ENCODE data around the gene PCDH9. TPM values are rescaled to one million over a fixed set of nuclear protein-coding genes. Genes with fewer than 3 reads are reported as not detected.

The PCDH9 gene
- total RNA-seq, 1 experiment from 2014 or later: 0.11 TPM

DNA sequence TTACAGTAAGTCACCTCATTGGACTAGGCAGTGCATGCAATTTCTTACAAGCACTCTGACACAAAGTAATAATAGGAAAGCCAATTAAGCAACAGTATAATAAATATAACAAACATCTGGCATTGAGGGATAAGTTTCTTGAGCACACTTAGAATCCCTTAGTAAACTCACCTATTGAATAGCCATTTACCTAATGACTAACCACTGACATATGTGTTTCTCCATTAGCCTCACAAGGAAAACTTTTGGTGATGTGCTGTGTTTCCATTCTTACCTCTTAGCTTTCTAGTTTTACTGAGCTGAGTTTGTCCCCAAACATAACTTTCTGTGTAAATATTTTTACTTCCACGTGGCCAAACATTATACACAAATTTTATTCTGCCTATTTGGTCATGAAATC lies 47.4 kb upstream of the PCDH9 start:
- CTCF ChIA-PET: no interaction called here
- intact Hi-C loops (cut with micrococcal nuclease; ENCODE audit: unreplicated experiment): no loop called here
- BruUV-seq (replicated peaks): no TSS peak

DNA sequence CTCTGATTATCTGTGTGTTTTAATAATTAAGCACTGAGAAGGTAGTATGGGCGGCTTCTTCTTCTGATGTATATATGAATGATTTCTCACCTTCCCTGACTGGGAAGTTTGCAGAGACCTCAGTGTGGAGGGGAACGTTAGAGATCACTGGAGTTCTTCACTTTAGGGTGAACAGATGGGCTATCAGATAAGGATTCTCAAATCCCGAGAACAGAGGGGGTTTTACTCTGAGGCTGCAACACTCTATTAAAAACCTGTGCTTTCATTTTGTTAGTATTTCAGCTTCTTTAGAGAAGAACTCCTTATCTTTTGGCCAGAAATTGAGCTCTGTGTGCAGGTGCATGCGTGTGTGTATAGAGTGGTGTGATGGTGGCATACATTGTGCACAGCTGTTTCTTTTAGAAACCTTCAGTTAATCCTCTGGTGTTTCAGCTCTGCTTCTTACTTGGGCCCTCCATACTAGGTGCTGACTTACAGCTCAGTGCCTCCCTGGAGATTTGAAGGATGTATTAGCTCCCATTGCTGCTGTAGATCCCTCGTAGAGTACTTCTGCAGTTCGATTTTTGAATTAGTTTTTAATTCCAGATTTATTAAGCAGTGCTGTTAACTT lies 45.3 kb upstream of the PCDH9 start:
- Histone ChIP-seq H3K4me3 (ENCODE audit: low read depth, low read length) (no peak overlapping the region), H3K36me3 (ENCODE audit: control insufficient read depth, insufficient read depth, low read length) (no peaks in the 10 kb centered on the region), H3K4me1 (no peaks in the 10 kb centered on the region), H3K27me3 (replicated peaks; ENCODE audit: control insufficient read depth, insufficient read depth, low read length) (no peaks in the 10 kb centered on the region), H3K9me3 (no peaks in the 10 kb centered on the region)
- Mint-ChIP-seq H3K36me3 (ENCODE audit: insufficient read depth, unreplicated experiment) (no peaks in the 10 kb centered on the region), H3K9me3 (ENCODE audit: unreplicated experiment) (no peaks in the 10 kb centered on the region), H3K4me3 (ENCODE audit: unreplicated experiment) (no peak overlapping the region), H3K27me3 (ENCODE audit: insufficient read depth, unreplicated experiment) (no peaks in the 10 kb centered on the region), H3K27ac (ENCODE audit: unreplicated experiment) (no peak overlapping the region), H3K4me1 (ENCODE audit: low read depth, unreplicated experiment) (no peaks in the 10 kb centered on the region)
- ChIA-PET CTCF (no interaction called here), POLR2A (no interaction called here)
- intact Hi-C loops (cut with micrococcal nuclease; ENCODE audit: unreplicated experiment): no loop called here
- DNase-seq: no peak
- no TSS peak for BruUV-seq (replicated peaks)
- TF ChIP-seq, protein P1, sequence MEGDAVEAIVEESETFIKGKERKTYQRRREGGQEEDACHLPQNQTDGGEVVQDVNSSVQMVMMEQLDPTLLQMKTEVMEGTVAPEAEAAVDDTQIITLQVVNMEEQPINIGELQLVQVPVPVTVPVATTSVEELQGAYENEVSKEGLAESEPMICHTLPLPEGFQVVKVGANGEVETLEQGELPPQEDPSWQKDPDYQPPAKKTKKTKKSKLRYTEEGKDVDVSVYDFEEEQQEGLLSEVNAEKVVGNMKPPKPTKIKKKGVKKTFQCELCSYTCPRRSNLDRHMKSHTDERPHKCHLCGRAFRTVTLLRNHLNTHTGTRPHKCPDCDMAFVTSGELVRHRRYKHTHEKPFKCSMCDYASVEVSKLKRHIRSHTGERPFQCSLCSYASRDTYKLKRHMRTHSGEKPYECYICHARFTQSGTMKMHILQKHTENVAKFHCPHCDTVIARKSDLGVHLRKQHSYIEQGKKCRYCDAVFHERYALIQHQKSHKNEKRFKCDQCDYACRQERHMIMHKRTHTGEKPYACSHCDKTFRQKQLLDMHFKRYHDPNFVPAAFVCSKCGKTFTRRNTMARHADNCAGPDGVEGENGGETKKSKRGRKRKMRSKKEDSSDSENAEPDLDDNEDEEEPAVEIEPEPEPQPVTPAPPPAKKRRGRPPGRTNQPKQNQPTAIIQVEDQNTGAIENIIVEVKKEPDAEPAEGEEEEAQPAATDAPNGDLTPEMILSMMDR (IDR thresholded peaks at IDR 0.05; ENCODE audit: insufficient read depth in 1 of 2, low read depth in 1 of 2, low read length in 1 of 2, severe bottlenecking in 1 of 2, unreplicated experiment in 1 of 2): no peak

More for the DNA sequence above, 47.4 kb upstream of the PCDH9 start:
- DNase-seq: no peak
- Histone ChIP-seq H3K4me3 (ENCODE audit: low read depth, low read length) (no peak overlapping the region), H3K27me3 (replicated peaks; ENCODE audit: control insufficient read depth, insufficient read depth, low read length) (no peaks in the 10 kb centered on the region), H3K36me3 (ENCODE audit: control insufficient read depth, insufficient read depth, low read length) (no peaks in the 10 kb centered on the region), H3K4me1 (no peaks in the 10 kb centered on the region), H3K9me3 (no peaks in the 10 kb centered on the region)
- Mint-ChIP-seq H3K27ac (ENCODE audit: unreplicated experiment) (no peak overlapping the region), H3K9me3 (ENCODE audit: unreplicated experiment) (no peaks in the 10 kb centered on the region), H3K36me3 (ENCODE audit: insufficient read depth, unreplicated experiment) (no peaks in the 10 kb centered on the region), H3K4me1 (ENCODE audit: low read depth, unreplicated experiment) (no peaks in the 10 kb centered on the region), H3K27me3 (ENCODE audit: insufficient read depth, unreplicated experiment) (no peaks in the 10 kb centered on the region), H3K4me3 (ENCODE audit: unreplicated experiment) (no peak overlapping the region)
- TF ChIP-seq, protein P1 (IDR thresholded peaks at IDR 0.05; ENCODE audit: insufficient read depth in 1 of 2, low read depth in 1 of 2, low read length in 1 of 2, severe bottlenecking in 1 of 2, unreplicated experiment in 1 of 2): no peak
- POLR2A ChIA-PET: no interaction called here

DNA sequence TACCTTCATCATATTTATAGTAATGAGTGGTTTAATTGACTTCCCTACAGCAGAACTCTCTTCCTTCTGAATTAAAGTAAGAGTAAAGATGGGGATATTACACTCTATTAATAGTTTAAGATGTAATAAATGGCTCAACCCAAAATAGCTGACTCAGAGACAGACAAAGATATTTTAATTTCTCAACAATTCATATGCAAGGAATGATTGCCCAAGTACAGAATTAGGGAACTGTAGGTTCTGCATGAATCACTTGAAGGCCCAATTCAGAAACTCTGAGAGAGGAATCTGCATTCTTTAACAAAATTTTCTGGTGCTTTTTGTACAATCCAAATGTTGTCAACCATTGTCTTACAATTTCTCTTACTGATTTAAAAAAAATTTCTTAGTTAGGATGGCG lies 42.9 kb upstream of the PCDH9 start:
- ChIA-PET POLR2A (no interaction called here), CTCF (no interaction called here)
- peaks cover 4% of the 10 kb centered on the region for H3K27me3 Mint-ChIP-seq (ENCODE audit: insufficient read depth, unreplicated experiment)
- BruUV-seq (replicated peaks): no TSS peak
- no peak for DNase-seq
- no peak overlapping the region for H3K4me3 Mint-ChIP-seq (ENCODE audit: unreplicated experiment)
- intact Hi-C loops (cut with micrococcal nuclease; ENCODE audit: unreplicated experiment): no loop called here
- H3K9me3 Mint-ChIP-seq (ENCODE audit: unreplicated experiment): no peaks in the 10 kb centered on the region
- H3K27ac Mint-ChIP-seq (ENCODE audit: unreplicated experiment): no peak overlapping the region
- H3K36me3 Mint-ChIP-seq (ENCODE audit: insufficient read depth, unreplicated experiment): no peaks in the 10 kb centered on the region
- no peaks in the 10 kb centered on the region for H3K27me3 ChIP-seq (replicated peaks; ENCODE audit: control insufficient read depth, insufficient read depth, low read length)
- H3K4me1 ChIP-seq: no peaks in the 10 kb centered on the region
- H3K9me3 ChIP-seq: no peaks in the 10 kb centered on the region
- H3K4me3 ChIP-seq (ENCODE audit: low read depth, low read length): no peak overlapping the region
- H3K36me3 ChIP-seq (ENCODE audit: control insufficient read depth, insufficient read depth, low read length): no peaks in the 10 kb centered on the region
- no peaks in the 10 kb centered on the region for H3K4me1 Mint-ChIP-seq (ENCODE audit: low read depth, unreplicated experiment)
- TF ChIP-seq, protein P1 (IDR thresholded peaks at IDR 0.05; ENCODE audit: insufficient read depth in 1 of 2, low read depth in 1 of 2, low read length in 1 of 2, severe bottlenecking in 1 of 2, unreplicated experiment in 1 of 2): no peak

Data from Caco-2 (cell line).